Measurements from ENCODE around the gene RBFA.

- TF ChIP-seq, protein P1, sequence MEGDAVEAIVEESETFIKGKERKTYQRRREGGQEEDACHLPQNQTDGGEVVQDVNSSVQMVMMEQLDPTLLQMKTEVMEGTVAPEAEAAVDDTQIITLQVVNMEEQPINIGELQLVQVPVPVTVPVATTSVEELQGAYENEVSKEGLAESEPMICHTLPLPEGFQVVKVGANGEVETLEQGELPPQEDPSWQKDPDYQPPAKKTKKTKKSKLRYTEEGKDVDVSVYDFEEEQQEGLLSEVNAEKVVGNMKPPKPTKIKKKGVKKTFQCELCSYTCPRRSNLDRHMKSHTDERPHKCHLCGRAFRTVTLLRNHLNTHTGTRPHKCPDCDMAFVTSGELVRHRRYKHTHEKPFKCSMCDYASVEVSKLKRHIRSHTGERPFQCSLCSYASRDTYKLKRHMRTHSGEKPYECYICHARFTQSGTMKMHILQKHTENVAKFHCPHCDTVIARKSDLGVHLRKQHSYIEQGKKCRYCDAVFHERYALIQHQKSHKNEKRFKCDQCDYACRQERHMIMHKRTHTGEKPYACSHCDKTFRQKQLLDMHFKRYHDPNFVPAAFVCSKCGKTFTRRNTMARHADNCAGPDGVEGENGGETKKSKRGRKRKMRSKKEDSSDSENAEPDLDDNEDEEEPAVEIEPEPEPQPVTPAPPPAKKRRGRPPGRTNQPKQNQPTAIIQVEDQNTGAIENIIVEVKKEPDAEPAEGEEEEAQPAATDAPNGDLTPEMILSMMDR (IDR thresholded peaks at IDR 0.05; ENCODE audit: poor library complexity), result no peak
- no peak for TF ChIP-seq EZH2 (IDR thresholded peaks at IDR 0.05; ENCODE audit: borderline replicate concordance)
- TF ChIP-seq EZH2phosphoT487 (IDR thresholded peaks at IDR 0.05; ENCODE audit: low read depth, severe bottlenecking, unreplicated experiment), result no peak
Observed at GRCh38 chr18:80070825-80071224, 36.6 kb downstream of the RBFA start.
